Fibroblast of lung (primary cell): ENCODE measurements around the gene TMX4. TPM values are rescaled to one million over a fixed set of nuclear protein-coding genes. Genes with fewer than 3 reads are reported as not detected.
A peak's percentile ranks its signal among the peaks of the same experiment; 100 is the strongest.

Source experiments
- DNase-seq, 2 donors: peaks; one replicate each; pipeline versions ENCODE4 v3.0.0 to v3.0.0-alpha.2; 2010; ENCODE audit warnings: low read depth in 2 of 2
- H2AFZ ChIP-seq: 2 replicates; pipeline ENCODE4 v1.5.1; 2012; ENCODE audit warnings: low read length, control low read depth, inconsistent platforms
- H3K27ac ChIP-seq: 2 replicates; pipeline ENCODE4 v1.5.1; 2011; ENCODE audit warnings: low read length, control low read depth; ENCODE audit not compliant: insufficient read depth
- H3K27me3 ChIP-seq: 2 replicates; pipeline ENCODE4 v1.5.1; 2011; ENCODE audit warnings: mild to moderate bottlenecking, low read length; ENCODE audit not compliant: control insufficient read depth, insufficient read depth
- H3K36me3 ChIP-seq: 2 replicates; pipeline ENCODE4 v1.5.1; 2011; ENCODE audit warnings: low read length; ENCODE audit not compliant: control insufficient read depth, insufficient read depth
- H3K4me1 ChIP-seq: 2 replicates; pipeline ENCODE4 v1.5.1; 2011; ENCODE audit warnings: low read length; ENCODE audit not compliant: control insufficient read depth, insufficient read depth; ENCODE audit errors: extremely low read depth
- H3K4me2 ChIP-seq: 2 replicates; pipeline ENCODE4 v1.5.1; 2011; ENCODE audit warnings: low read length, control low read depth; ENCODE audit not compliant: insufficient read depth; ENCODE audit errors: extremely low read depth
- H3K4me3 ChIP-seq, 4 experiments: fragments of 200-600 bp in 1 of 4; sonication (generic) in 1 of 4; replicated peaks in 1 of 4; 2 replicates each; pipeline ENCODE4 v1.5.1; 2011 to 2016; ENCODE audit warnings: low read length in 4 of 4, low read depth in 3 of 4, mild to moderate bottlenecking in 3 of 4, control low read depth in 2 of 4, inconsistent platforms in 1 of 4, mixed read lengths in 1 of 4; ENCODE audit not compliant: insufficient read depth in 1 of 4; ENCODE audit errors: control extremely low read depth in 1 of 4
- H3K79me2 ChIP-seq: 2 replicates; pipeline ENCODE4 v1.5.1; 2012; ENCODE audit warnings: mild to moderate bottlenecking, low read length, inconsistent platforms; ENCODE audit not compliant: control insufficient read depth, insufficient read depth
- H3K9ac ChIP-seq: 2 replicates; pipeline ENCODE4 v1.5.1; 2011; ENCODE audit warnings: mild to moderate bottlenecking, low read length, control low read depth; ENCODE audit not compliant: insufficient read depth
- H3K9me3 ChIP-seq: 2 replicates; pipeline ENCODE4 v1.5.1; 2012; ENCODE audit warnings: low read depth, low read length; ENCODE audit not compliant: control insufficient read depth, insufficient read depth
- H4K20me1 ChIP-seq: 2 replicates; pipeline ENCODE4 v1.5.1; 2011; ENCODE audit warnings: low read length; ENCODE audit not compliant: control insufficient read depth, insufficient read depth; ENCODE audit errors: extremely low read depth
- CTCF ChIP-seq, 2 donors: IDR thresholded peaks in 1 of 2; conservative IDR thresholded peaks in 1 of 2; 1 replicate in 1 of 2; 2 replicates in 1 of 2; pipeline ENCODE4 v1.5.1; 2011 to 2012; ENCODE audit warnings: low read length in 2 of 2, control low read depth in 1 of 2, inconsistent platforms in 1 of 2, low read depth in 1 of 2, mild to moderate bottlenecking in 1 of 2
- EZH2 ChIP-seq: IDR thresholded peaks from 2 replicates; pipeline ENCODE4 v1.5.1; 2012; ENCODE audit warnings: low read length, control low read depth, mild to moderate bottlenecking; ENCODE audit errors: missing control alignments
- polyA plus RNA-seq, 2 donors: library from polyadenylated mRNA; depleted of rRNA in 1 of 2; stranded (reverse) in 1 of 2; unstranded in 1 of 2; fragments of >200 nt; gene quantifications; 2 replicates each; pipeline ENCODE4 v1.2.1, GENCODE V29; 2011 to 2012; ENCODE audit warnings: missing spikeins in 1 of 2
- total RNA-seq: library from RNA; depleted of rRNA; stranded (reverse); fragments of >200 nt; gene quantifications from 2 replicates; pipeline ENCODE4 v1.2.1, GENCODE V29; 2014

The TMX4 gene
- total and polyA plus RNA-seq, 2 donors (not counting 1 experiment from before 2014, with no cell fraction given), result 20.5 to 21.2 TPM

- Histone ChIP-seq H3K4me1 (no peaks in the 10 kb centered on the region), H3K4me3 (no peak overlapping the region), H3K27ac (no peak overlapping the region), H2AFZ (no peak overlapping the region), H3K27me3 (no peaks in the 10 kb centered on the region), H3K9me3 (no peaks in the 10 kb centered on the region), H3K79me2 (no peaks in the 10 kb centered on the region), H3K9ac (no peak overlapping the region), H4K20me1 (no peaks in the 10 kb centered on the region), H3K4me2 (no peak overlapping the region), H3K36me3 (no peaks in the 10 kb centered on the region)
- DNase-seq, result no peak
- TF ChIP-seq EZH2 (no peak), CTCF (conservative IDR thresholded peaks at IDR 0.05 in 1 of 2, IDR thresholded peaks at IDR 0.05 in 1 of 2; ENCODE audit: low read depth in 1 of 2, low read length in 2 of 2) (no peak)
Measured at GRCh38 chr20:8021541-8022269, 2.1 kb upstream of the TMX4 start.

- no peaks in the 10 kb centered on the region for H3K36me3 ChIP-seq
- no peak overlapping the region for H3K4me2 ChIP-seq
- DNase-seq, result peak in 1 of 2 donors; percentile 23
- TF ChIP-seq CTCF (conservative IDR thresholded peaks at IDR 0.05 in 1 of 2, IDR thresholded peaks at IDR 0.05 in 1 of 2; ENCODE audit: low read depth in 1 of 2, low read length in 2 of 2) (no peak), EZH2 (no peak)
- H3K9ac ChIP-seq, result no peak overlapping the region
- H4K20me1 ChIP-seq, result no peaks in the 10 kb centered on the region
- no peaks in the 10 kb centered on the region for H3K4me1 ChIP-seq
- H2AFZ ChIP-seq, result no peak overlapping the region
- no peaks in the 10 kb centered on the region for H3K27me3 ChIP-seq
- no peaks in the 10 kb centered on the region for H3K79me2 ChIP-seq
- no peak overlapping the region for H3K27ac ChIP-seq
- H3K9me3 ChIP-seq, result no peaks in the 10 kb centered on the region
- peak overlapping the region in 2 of 4 experiments; percentile 72 to 81 for H3K4me3 ChIP-seq
Measured at GRCh38 chr20:8020314-8021079, 936 bp upstream of the TMX4 start.

- Histone ChIP-seq H3K27me3 (no peaks in the 10 kb centered on the region), H3K27ac (peak overlapping the region; percentile 86), H3K4me3 (peak overlapping the region in 3 of 4 experiments; percentile 67 to 81 (median 72)), H3K4me1 (no peaks in the 10 kb centered on the region), H3K4me2 (peak overlapping the region; percentile 26), H3K79me2 (no peaks in the 10 kb centered on the region), H3K9ac (no peak overlapping the region), H4K20me1 (no peaks in the 10 kb centered on the region), H3K36me3 (no peaks in the 10 kb centered on the region), H3K9me3 (no peaks in the 10 kb centered on the region), H2AFZ (no peak overlapping the region)
- DNase-seq, result no peak
- TF ChIP-seq EZH2 (no peak), CTCF (conservative IDR thresholded peaks at IDR 0.05 in 1 of 2, IDR thresholded peaks at IDR 0.05 in 1 of 2; ENCODE audit: low read depth in 1 of 2, low read length in 2 of 2) (no peak)
Measured at GRCh38 chr20:8019998-8020247, 362 bp upstream of the TMX4 start.
